ENCODE results near the gene DRD5. TPM values are rescaled to one million over a fixed set of nuclear protein-coding genes. Genes with fewer than 3 reads are reported as not detected.
"Not testable (repeated sequence)": the region's sequence is repeated elsewhere in the genome, so short reads cannot be mapped to it uniquely, and the experiment has no call there.

DRD5 gene
- total RNA-seq (0.09 TPM), polyA plus RNA-seq (ENCODE audit: insufficient read depth in 1 of 8, insufficient read length in 8 of 8, low replicate concordance in 1 of 8) (under 1 TPM; 0.17 to 0.49 (median 0.30) TPM)
- long read RNA-seq, donor 1 = 0 reads
- long read RNA-seq, donor 2 = 0 reads
- long read RNA-seq, donor 3, partial matches to known transcripts = 0 of 1 reads
- long read RNA-seq, donor 3, other reads (novel, unspliced or antisense) = 0 of 1 reads
- long read RNA-seq, donor 4, partial matches to known transcripts = 0 of 1 reads
- long read RNA-seq, donor 4, other reads (novel, unspliced or antisense) = 0 of 1 reads
- long read RNA-seq, donor 5, partial matches to known transcripts = 0 of 1 reads
- long read RNA-seq, donor 5, other reads (novel, unspliced or antisense) = 0 of 1 reads
- long read RNA-seq, donor 6, partial matches to known transcripts = 0 of 1 reads
- long read RNA-seq, donor 6, other reads (novel, unspliced or antisense) = 0 of 1 reads
- long read RNA-seq, donor 7, partial matches to known transcripts = 0 of 1 reads
- long read RNA-seq, donor 7, other reads (novel, unspliced or antisense) = 0 of 1 reads
- long read RNA-seq, donor 8 = 0 reads
- long read RNA-seq, donor 9 = 0 reads
- long read RNA-seq, donor 10 = 0 reads
- long read RNA-seq, donor 11 = 0 reads

- Histone ChIP-seq H3K4me1 (ENCODE audit: control insufficient read depth, insufficient read depth, low read length) (no peaks in the 10 kb centered on the region), H3K9me3 (replicated peaks; ENCODE audit: control insufficient read depth, low read depth, low read length) (no peaks in the 10 kb centered on the region), H3K27me3 (ENCODE audit: control insufficient read depth, insufficient read depth, low read length) (peaks cover 39% of the 10 kb centered on the region), H3K4me3 (ENCODE audit: low read length) (no peak within 1 kb of the TSS), H3K27ac (ENCODE audit: low read length) (no peak within 1 kb of the TSS), H3K36me3 (ENCODE audit: control insufficient read depth, insufficient read depth, low read length) (no peaks in the 10 kb centered on the region)
- WGBS (ENCODE audit: insufficient coverage) = 3% methylated on average over 78 of the region's 78 CpGs
- peak; percentile 17 for DNase-seq
Observed at GRCh38 chr4:9781343-9782135, at the start of gene DRD5. Gene DRD5, plus strand, starts transcription at chr4:9781634. Its CDS starts 396 bp downstream, at chr4:9782030.

- not testable (repeated sequence) for DNase-seq; H3K9me3 ChIP-seq (replicated peaks; ENCODE audit: control insufficient read depth, low read depth, low read length); H3K27ac ChIP-seq (ENCODE audit: low read length); H3K4me3 ChIP-seq (ENCODE audit: low read length); H3K4me1 ChIP-seq (ENCODE audit: control insufficient read depth, insufficient read depth, low read length); H3K27me3 ChIP-seq (ENCODE audit: control insufficient read depth, insufficient read depth, low read length); H3K36me3 ChIP-seq (ENCODE audit: control insufficient read depth, insufficient read depth, low read length)
- WGBS (ENCODE audit: insufficient coverage) = no CpG with 5 or more reads among the region's 4 CpGs
Observed at GRCh38 chr4:9732256-9732655, 49.2 kb upstream of the DRD5 start.

- Histone ChIP-seq H3K27ac (ENCODE audit: low read length) (no peak overlapping the region), H3K4me1 (ENCODE audit: control insufficient read depth, insufficient read depth, low read length) (peaks cover 2% of the 10 kb centered on the region), H3K36me3 (ENCODE audit: control insufficient read depth, insufficient read depth, low read length) (no peaks in the 10 kb centered on the region), H3K9me3 (replicated peaks; ENCODE audit: control insufficient read depth, low read depth, low read length) (no peaks in the 10 kb centered on the region), H3K4me3 (ENCODE audit: low read length) (no peak overlapping the region), H3K27me3 (ENCODE audit: control insufficient read depth, insufficient read depth, low read length) (no peaks in the 10 kb centered on the region)
- DNase-seq = no peak
- WGBS (ENCODE audit: insufficient coverage) = 81% methylated on average over 3 of the region's 5 CpGs
Observed at GRCh38 chr4:9735515-9735914, 45.9 kb upstream of the DRD5 start.

- not testable (repeated sequence) for H3K27me3 ChIP-seq (ENCODE audit: control insufficient read depth, insufficient read depth, low read length); H3K27ac ChIP-seq (ENCODE audit: low read length); H3K36me3 ChIP-seq (ENCODE audit: control insufficient read depth, insufficient read depth, low read length); H3K4me1 ChIP-seq (ENCODE audit: control insufficient read depth, insufficient read depth, low read length); DNase-seq; H3K9me3 ChIP-seq (replicated peaks; ENCODE audit: control insufficient read depth, low read depth, low read length); H3K4me3 ChIP-seq (ENCODE audit: low read length)
- WGBS (ENCODE audit: insufficient coverage) = 23% methylated on average over 6 of the region's 7 CpGs
Observed at GRCh38 chr4:9737280-9737679, 44.2 kb upstream of the DRD5 start.

- WGBS (ENCODE audit: insufficient coverage) = 67% methylated on average over 3 of the region's 4 CpGs
- H3K27me3 ChIP-seq (ENCODE audit: control insufficient read depth, insufficient read depth, low read length); H3K4me3 ChIP-seq (ENCODE audit: low read length); H3K36me3 ChIP-seq (ENCODE audit: control insufficient read depth, insufficient read depth, low read length); H3K9me3 ChIP-seq (replicated peaks; ENCODE audit: control insufficient read depth, low read depth, low read length); H3K27ac ChIP-seq (ENCODE audit: low read length); DNase-seq; H3K4me1 ChIP-seq (ENCODE audit: control insufficient read depth, insufficient read depth, low read length): not testable (repeated sequence)
Observed at GRCh38 chr4:9743789-9744188, 37.6 kb upstream of the DRD5 start.

DNA sequence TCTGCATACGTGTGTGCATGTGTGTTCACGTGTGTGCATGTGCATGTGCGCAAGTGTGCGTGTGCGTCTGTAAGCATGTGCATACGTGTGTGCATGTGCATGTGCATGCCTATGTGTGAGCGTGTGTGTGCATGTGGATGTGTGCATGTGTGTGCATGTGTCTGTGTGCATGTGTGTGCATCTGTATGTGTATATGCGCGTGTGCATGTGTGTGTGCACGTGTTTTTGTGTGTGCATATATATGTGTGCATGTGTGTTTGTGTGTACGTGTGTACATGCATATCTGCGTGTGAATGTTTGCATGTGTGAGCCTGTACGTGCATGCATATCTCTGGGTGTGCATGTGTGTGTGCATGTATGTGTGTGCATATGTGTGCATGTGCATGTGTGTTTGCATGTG, 35.7 kb upstream of the DRD5 start:
- over 99% methylated on average over 13 of the region's 13 CpGs for WGBS (ENCODE audit: insufficient coverage)
- H3K4me1 ChIP-seq (ENCODE audit: control insufficient read depth, insufficient read depth, low read length) = no peaks in the 10 kb centered on the region

DNA sequence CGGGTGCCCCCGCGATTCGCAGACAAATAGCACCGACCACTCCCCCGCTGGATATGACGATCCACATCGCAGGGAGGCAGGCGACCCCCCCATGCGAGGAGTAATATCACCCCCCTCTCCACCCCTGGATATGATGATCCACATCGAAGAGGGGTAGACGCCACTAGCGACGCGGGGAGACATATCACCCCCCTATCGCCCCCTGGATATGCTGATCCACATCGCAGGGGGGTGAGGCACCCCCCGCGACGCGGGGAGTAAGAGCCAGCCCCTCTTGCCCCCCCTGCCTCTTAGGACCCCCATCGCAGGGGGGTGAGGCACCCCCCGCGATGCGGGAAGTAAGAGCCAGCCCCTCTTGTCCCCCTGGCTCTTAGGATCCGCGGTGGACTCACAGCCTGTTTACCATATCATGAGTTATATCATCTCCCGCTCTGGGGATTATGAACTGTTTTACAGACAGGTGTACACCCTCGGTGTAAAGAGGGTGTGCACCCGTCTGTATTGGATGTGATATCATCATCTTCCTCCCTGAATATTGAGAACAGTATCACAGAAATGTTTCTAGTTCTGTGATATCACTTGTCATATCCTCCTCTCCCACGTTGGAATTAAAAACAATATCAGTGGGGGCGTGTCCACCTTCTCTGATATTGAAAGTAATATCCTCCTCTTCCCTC, 22.7 kb upstream of the DRD5 start:
- no peak for DNase-seq
- Histone ChIP-seq H3K27ac (ENCODE audit: low read length) (no peak overlapping the region), H3K36me3 (ENCODE audit: control insufficient read depth, insufficient read depth, low read length) (no peaks in the 10 kb centered on the region), H3K27me3 (ENCODE audit: control insufficient read depth, insufficient read depth, low read length) (no peaks in the 10 kb centered on the region), H3K4me3 (ENCODE audit: low read length) (no peak overlapping the region), H3K4me1 (ENCODE audit: control insufficient read depth, insufficient read depth, low read length) (peaks cover 4% of the 10 kb centered on the region), H3K9me3 (replicated peaks; ENCODE audit: control insufficient read depth, low read depth, low read length) (no peaks in the 10 kb centered on the region)
- WGBS (ENCODE audit: insufficient coverage) = 66% methylated on average over 11 of the region's 32 CpGs

More for the DNA sequence above, 35.7 kb upstream of the DRD5 start:
- Histone ChIP-seq H3K9me3 (replicated peaks; ENCODE audit: control insufficient read depth, low read depth, low read length) (no peaks in the 10 kb centered on the region), H3K4me3 (ENCODE audit: low read length) (no peak overlapping the region), H3K36me3 (ENCODE audit: control insufficient read depth, insufficient read depth, low read length) (no peaks in the 10 kb centered on the region), H3K27me3 (ENCODE audit: control insufficient read depth, insufficient read depth, low read length) (no peaks in the 10 kb centered on the region), H3K27ac (ENCODE audit: low read length) (no peak overlapping the region)
- no peak for DNase-seq

DNA sequence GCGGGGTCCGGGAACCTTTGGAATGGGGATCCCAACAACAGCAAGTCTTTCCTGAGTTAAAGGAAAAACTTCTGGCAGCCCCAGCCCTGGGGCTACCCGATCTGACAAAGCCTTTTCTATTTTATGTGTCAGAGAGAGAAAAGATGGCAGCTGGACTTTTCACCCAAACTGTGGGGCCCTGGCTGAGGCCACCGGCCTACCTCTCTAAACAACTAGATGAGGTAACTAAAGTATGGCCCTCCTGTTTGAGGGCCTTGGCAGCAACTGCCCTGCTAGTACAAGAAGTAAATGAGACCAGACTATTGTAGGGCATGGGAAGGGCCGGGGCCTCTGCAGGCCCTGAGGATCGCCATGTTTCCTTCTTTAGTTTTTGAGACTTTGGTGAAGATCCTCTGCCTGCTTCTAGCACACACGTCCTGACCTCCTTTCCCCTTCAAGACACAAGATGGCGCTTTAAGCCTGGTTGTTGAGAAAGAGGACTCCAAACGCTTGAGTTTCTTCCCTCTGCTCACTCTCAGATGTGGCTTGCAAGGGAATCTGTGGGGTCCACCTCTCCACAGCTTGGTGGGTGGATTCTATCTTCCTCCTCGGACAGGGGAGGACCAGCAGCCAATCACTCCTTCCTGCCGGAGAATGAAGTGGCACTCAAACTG, 18.5 kb upstream of the DRD5 start:
- DNase-seq = peak; percentile 91
- Histone ChIP-seq H3K4me3 (ENCODE audit: low read length) (no peak overlapping the region), H3K27ac (ENCODE audit: low read length) (no peak overlapping the region), H3K36me3 (ENCODE audit: control insufficient read depth, insufficient read depth, low read length) (no peaks in the 10 kb centered on the region), H3K4me1 (ENCODE audit: control insufficient read depth, insufficient read depth, low read length) (peaks cover 4% of the 10 kb centered on the region), H3K27me3 (ENCODE audit: control insufficient read depth, insufficient read depth, low read length) (no peaks in the 10 kb centered on the region), H3K9me3 (replicated peaks; ENCODE audit: control insufficient read depth, low read depth, low read length) (no peaks in the 10 kb centered on the region)
- WGBS (ENCODE audit: insufficient coverage) = 0% methylated on average over 1 of the region's 11 CpGs

DNA sequence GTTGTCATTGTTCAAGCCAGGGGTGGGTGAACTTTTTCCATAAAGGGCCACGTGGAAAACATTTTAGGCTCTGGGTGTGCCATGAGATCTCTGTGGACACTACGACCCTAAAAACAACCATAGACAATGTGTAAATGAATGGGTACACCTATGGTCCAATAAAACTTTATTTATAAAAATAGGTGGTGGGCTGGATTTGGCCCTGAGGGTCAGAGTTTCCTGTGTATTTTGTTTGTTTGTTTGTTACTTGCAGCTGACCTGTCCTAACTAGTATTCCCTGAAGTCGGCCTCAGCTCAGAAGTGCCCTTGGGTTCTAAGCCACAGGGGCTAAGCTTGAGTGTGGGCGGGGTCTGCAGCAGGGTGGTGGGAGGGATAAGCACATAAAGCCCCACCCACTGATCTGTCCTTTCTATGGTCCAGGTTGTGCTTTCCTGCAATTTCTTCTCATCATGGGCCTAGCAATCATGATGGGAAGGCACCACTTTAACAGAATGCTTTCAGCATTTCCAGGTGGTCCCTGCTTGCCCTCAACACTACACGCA, 17.2 kb upstream of the DRD5 start:
- Histone ChIP-seq H3K9me3 (replicated peaks; ENCODE audit: control insufficient read depth, low read depth, low read length) (no peaks in the 10 kb centered on the region), H3K4me1 (ENCODE audit: control insufficient read depth, insufficient read depth, low read length) (peaks cover 4% of the 10 kb centered on the region), H3K36me3 (ENCODE audit: control insufficient read depth, insufficient read depth, low read length) (no peaks in the 10 kb centered on the region), H3K27ac (ENCODE audit: low read length) (no peak overlapping the region), H3K27me3 (ENCODE audit: control insufficient read depth, insufficient read depth, low read length) (peaks cover 2% of the 10 kb centered on the region), H3K4me3 (ENCODE audit: low read length) (no peak overlapping the region)
- no peak for DNase-seq
- WGBS (ENCODE audit: insufficient coverage) = no CpG with 5 or more reads among the region's 5 CpGs

Measured in muscle of leg (tissue), 16 donors.